Neural crest cell (in vitro differentiated cells): ENCODE measurements around the gene C1QTNF1. TPM values are rescaled to one million over a fixed set of nuclear protein-coding genes. Genes with fewer than 3 reads are reported as not detected.

Experiments used
- DNase-seq: peaks from one replicate; pipeline ENCODE4 v3.0.0; 2021; ENCODE audit warnings: low read depth, mixed read lengths, low spot score
- H3K27ac Mint-ChIP-seq: one replicate; pipeline ENCODE4 v1.8.0; 2021; ENCODE audit warnings: mild to moderate bottlenecking, mixed read lengths; ENCODE audit not compliant: unreplicated experiment
- H3K27me3 Mint-ChIP-seq: 2 replicates; pipeline ENCODE4 v1.8.0; 2021; ENCODE audit warnings: low read depth, mild to moderate bottlenecking, mixed read lengths
- H3K36me3 Mint-ChIP-seq: 2 replicates; pipeline ENCODE4 v1.8.0; 2021; ENCODE audit warnings: low read depth, mild to moderate bottlenecking, mixed read lengths
- H3K4me1 Mint-ChIP-seq: 2 replicates; pipeline ENCODE4 v1.8.0; 2021; ENCODE audit warnings: mixed read lengths
- H3K4me3 Mint-ChIP-seq: one replicate; pipeline ENCODE4 v1.8.0; 2021; ENCODE audit warnings: mild to moderate bottlenecking, mixed read lengths
- H3K9me3 Mint-ChIP-seq: 2 replicates; pipeline ENCODE4 v1.8.0; 2021; ENCODE audit warnings: mixed read lengths
- CTCF ChIP-seq: fragments of 200-600 bp; sonication (generic); conservative IDR thresholded peaks from 2 replicates; pipeline ENCODE4 v1.5.0; 2021; ENCODE audit warnings: antibody characterized with exemption, mild to moderate bottlenecking
- total RNA-seq: library from RNA; stranded (reverse); gene quantifications from 2 replicates; pipeline ENCODE4 v1.2.1, GENCODE V29; 2021

Gene C1QTNF1
- total RNA-seq, 1 donor from 2014 or later = 0.89 TPM

GRCh38 chr17:78986048-78986648 lies 37.8 kb upstream of the C1QTNF1 start:
- no peak overlapping the region for H3K4me3 Mint-ChIP-seq
- peak overlapping the region; percentile 5 for H3K27ac Mint-ChIP-seq
- peaks cover 2% of the 10 kb centered on the region for H3K36me3 Mint-ChIP-seq
- no peaks in the 10 kb centered on the region for H3K9me3 Mint-ChIP-seq
- peaks cover 14% of the 10 kb centered on the region for H3K4me1 Mint-ChIP-seq
- DNase-seq = no peak
- TF ChIP-seq CTCF = no peak
- peaks cover 8% of the 10 kb centered on the region for H3K27me3 Mint-ChIP-seq

DNA sequence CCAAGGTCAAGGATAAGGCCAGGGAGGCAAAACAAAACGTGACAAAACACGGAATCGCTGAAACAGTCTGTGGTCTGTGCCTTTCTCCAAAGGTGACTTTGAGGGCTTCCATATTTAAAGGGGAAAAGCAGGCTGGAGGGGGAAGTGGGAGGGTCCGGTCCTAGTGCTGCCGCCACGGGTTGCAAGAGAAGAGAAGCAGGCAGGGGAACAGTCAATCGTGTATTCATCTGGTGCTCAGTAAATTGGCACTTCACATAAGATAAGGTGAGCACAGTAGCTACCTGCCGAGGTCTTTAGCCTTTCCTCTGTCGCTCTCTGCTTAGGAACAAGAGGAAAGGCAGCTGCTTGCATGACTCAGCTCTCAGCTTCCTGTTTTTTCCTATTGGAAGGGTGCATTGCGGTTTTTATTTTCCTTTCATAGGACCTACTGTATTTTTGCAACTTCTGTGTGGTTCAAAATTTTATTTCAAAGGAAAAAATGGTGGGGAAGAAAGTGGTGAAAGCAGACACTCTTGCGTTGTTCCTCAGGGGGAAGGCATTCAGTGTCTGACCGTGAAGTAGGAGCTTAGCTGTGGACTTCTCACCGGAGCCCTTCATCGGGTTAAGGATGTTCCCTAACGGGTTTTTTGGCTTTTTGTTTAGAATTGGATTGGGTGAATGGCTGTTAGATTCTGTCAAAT lies 37.2 kb upstream of the C1QTNF1 start:
- Mint-ChIP-seq H3K27ac (peak overlapping the region; percentile 5), H3K36me3 (peaks cover 2% of the 10 kb centered on the region), H3K27me3 (peaks cover 8% of the 10 kb centered on the region), H3K9me3 (no peaks in the 10 kb centered on the region), H3K4me3 (no peak overlapping the region), H3K4me1 (peaks cover 14% of the 10 kb centered on the region)
- no peak for TF ChIP-seq CTCF
- no peak for DNase-seq

DNA sequence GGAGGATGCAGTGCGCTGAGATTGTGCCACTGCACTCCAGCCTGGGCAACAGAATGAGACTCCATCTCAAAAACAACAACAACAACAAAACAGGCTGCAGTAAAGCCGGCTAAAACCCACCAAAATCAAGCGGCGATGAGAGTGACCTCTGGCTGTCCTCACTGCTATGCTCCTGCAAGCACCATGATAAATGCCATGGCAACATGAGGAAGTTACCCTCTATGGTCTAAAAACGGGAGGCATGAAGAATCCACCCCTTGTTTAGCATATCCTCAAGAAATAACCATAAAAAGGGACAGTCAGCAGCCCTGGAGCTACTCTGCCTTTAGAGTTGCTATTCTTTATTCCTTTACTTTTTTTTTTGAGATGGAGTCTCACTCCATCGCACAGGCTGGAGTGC lies 35.8 kb upstream of the C1QTNF1 start:
- H3K4me3 Mint-ChIP-seq = no peak overlapping the region
- peaks cover 8% of the 10 kb centered on the region for H3K27me3 Mint-ChIP-seq
- no peak overlapping the region for H3K27ac Mint-ChIP-seq
- TF ChIP-seq CTCF = no peak
- DNase-seq = no peak
- no peaks in the 10 kb centered on the region for H3K9me3 Mint-ChIP-seq
- peaks cover 17% of the 10 kb centered on the region for H3K4me1 Mint-ChIP-seq
- peaks cover 2% of the 10 kb centered on the region for H3K36me3 Mint-ChIP-seq

- Mint-ChIP-seq H3K4me1 (peaks cover 17% of the 10 kb centered on the region), H3K4me3 (no peak overlapping the region), H3K9me3 (no peaks in the 10 kb centered on the region), H3K27me3 (peaks cover 8% of the 10 kb centered on the region), H3K36me3 (peaks cover 5% of the 10 kb centered on the region), H3K27ac (peak overlapping the region; percentile 78)
- no peak for TF ChIP-seq CTCF
- DNase-seq = no peak
Observed at GRCh38 chr17:78990349-78991016, 33.5 kb upstream of the C1QTNF1 start.

DNA sequence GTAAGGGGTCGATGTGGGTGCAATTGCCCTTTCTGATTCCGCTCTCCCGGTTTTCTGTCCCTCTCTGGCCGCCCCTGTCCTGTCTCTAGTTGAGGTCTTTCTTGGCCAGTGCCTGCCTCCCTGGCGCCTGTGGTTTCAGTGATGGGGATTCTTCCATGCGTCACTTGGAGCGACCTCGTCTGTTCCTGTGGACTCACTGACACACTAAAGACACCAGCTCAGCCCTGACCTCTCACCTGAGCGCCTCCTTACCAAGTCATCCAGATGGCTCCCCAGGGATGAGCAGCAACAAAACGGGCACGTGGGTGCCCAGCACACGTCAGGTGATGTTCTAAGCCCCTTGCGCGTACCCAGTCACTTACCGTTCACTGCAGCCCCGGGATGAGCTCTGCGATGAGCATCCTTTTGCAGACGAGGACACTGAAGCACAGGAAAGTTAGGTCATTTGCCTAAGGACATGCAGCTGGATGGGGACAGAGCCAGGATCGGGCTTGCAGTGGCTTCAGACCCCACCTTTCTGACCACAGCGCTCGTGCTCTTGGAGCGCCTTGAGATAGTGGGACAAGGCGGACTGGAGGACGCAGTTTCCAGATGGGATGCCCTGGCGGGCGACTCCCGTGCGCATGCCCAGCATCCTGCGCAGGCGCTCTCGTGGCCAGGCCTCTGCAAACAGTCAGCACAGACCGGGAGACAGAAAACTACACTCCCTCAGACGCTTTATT lies 32.8 kb upstream of the C1QTNF1 start:
- no peak for DNase-seq

More for the DNA sequence above, 32.8 kb upstream of the C1QTNF1 start:
- H3K4me1 Mint-ChIP-seq = peaks cover 12% of the 10 kb centered on the region
- H3K27ac Mint-ChIP-seq = peak overlapping the region; percentile 28
- H3K36me3 Mint-ChIP-seq = peaks cover 5% of the 10 kb centered on the region
- TF ChIP-seq CTCF = no peak
- H3K4me3 Mint-ChIP-seq = no peak overlapping the region
- H3K9me3 Mint-ChIP-seq = no peaks in the 10 kb centered on the region
- peaks cover 6% of the 10 kb centered on the region for H3K27me3 Mint-ChIP-seq
